H54 (cell line): Measurements from ENCODE around the gene FREM1.
A peak's percentile ranks its signal among the peaks of the same experiment; 100 is the strongest.

ENCODE experiments used
- DNase-seq: peaks from one replicate; pipeline ENCODE4 v3.0.0; 2011; ENCODE audit warnings: low spot score, mixed read lengths; ENCODE audit not compliant: insufficient read length
- FAIRE-seq: peaks from 3 replicates; lab custom pipeline; 2011; peaks lifted over from hg19 to GRCh38; lab: Jason Lieb, UNC
- POLR2A ChIP-seq: IDR thresholded peaks from 2 replicates; pipeline ENCODE4 v1.6.1; 2011; ENCODE audit warnings: low read depth, mild to moderate bottlenecking, low read length

FREM1 gene

DNA sequence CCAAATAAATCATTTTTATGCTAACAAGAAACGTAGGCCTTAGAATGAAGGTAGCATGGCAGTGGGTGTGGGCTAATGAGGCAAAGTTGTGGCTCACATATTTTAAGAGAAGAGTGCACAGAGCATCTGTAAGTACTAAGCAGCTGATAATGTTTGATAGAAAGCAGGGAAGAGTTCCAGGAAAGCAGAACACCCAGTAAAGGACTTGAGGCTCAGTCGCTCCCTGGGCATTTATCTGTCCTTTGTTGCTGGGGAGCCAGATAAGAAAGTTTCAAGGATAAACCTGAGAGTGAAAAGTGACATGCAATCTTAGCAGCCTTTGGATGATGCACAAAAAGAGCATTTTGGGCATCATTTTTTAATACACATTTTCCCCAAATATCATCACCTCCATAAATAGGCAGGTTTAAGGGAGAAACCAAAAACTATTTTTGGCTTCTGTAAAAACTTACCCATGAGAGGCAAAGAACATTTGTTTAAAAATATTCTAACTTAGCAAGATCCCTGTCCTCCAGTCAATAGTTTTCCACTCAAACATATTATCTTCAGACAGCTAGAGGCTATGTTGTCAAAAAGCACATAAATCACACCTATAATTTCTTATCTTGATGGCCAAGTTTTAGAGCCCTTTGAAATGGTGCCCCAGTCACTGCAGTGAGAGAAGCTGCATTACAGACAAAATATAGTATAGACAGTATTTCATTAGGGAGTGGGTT lies 3.4 kb downstream of the FREM1 start:
- FAIRE-seq: no peak
- TF ChIP-seq POLR2A: no peak
- no peak for DNase-seq

DNA sequence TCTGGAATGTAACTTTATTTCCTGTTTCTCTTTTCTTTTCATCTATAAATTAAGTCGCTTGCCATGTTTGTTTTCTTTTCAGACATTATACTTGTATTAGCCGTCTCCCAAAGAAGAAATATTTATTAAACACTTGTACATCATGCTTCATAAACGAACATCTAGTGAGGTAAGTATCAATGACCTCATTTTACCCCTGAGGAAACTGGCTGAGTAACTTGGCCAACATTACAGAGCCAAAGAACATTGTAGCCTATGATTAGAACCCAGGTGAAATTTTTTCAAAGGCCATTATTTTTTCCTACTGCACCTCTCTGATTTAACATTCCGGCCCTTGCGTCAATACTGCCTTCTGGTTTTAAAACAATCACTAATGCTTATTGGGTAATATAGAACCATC lies 4.2 kb downstream of the FREM1 start:
- DNase-seq (no peak), FAIRE-seq (no peak)
- no peak for TF ChIP-seq POLR2A

DNA sequence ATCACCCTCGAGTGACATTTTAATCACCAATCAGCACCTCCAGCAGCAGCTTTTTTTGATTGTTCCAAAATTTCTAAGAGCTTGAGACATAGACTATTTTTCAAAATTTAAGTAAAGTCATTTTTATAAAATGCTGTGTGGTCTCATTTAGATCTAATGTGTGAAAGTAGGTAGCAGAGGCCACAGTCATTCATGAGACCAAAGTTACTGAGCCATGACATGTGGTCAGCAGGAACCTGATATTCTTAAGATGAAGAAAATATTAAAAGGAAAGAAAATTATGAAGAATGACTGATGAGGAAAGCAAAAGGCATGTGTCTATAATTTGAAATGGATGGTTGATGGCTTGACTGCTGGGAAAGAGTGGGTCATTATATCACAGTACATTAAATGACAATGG lies 7.2 kb downstream of the FREM1 start:
- no peak for FAIRE-seq
- TF ChIP-seq POLR2A: no peak
- DNase-seq: no peak

DNA sequence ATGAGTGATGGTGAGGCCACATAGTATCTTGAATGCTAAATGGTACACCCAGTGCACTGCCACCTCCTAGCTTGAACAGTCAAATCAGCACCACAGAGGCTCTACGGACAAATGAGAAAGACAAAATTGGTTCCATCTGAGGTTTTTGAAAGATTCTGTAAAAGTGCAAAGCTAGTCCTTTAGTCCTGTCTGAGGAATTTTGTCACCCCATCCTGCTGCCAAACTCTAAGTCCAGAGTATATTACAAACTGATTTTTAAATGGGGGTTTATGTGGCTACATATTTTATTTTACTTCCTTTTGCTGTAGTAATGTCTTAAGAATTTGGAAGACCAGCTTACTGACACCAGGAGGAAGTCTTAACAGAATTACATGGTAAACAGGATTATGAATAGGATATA lies 7.7 kb downstream of the FREM1 start:
- no peak for FAIRE-seq
- DNase-seq: no peak
- no peak for TF ChIP-seq POLR2A

DNA sequence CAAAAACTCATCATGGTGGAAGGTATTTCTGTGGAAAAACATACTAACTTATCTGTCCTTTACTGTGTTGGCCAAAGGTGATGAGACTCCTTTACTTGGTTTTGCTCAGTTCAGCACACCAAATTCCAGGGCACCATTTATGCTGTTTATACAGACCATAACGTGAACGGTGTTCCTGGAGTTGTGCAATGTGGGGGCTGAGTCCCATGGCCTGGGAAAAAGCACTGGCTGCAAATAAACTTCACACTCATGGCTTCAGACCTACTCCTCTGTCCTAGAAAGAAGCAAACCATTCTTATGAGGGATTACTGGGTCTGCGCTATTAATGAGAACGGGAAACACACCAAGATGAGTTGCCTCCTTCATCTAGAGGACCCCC lies 10.4 kb downstream of the FREM1 start:
- no peak for TF ChIP-seq POLR2A
- no peak for FAIRE-seq
- DNase-seq: no peak

DNA sequence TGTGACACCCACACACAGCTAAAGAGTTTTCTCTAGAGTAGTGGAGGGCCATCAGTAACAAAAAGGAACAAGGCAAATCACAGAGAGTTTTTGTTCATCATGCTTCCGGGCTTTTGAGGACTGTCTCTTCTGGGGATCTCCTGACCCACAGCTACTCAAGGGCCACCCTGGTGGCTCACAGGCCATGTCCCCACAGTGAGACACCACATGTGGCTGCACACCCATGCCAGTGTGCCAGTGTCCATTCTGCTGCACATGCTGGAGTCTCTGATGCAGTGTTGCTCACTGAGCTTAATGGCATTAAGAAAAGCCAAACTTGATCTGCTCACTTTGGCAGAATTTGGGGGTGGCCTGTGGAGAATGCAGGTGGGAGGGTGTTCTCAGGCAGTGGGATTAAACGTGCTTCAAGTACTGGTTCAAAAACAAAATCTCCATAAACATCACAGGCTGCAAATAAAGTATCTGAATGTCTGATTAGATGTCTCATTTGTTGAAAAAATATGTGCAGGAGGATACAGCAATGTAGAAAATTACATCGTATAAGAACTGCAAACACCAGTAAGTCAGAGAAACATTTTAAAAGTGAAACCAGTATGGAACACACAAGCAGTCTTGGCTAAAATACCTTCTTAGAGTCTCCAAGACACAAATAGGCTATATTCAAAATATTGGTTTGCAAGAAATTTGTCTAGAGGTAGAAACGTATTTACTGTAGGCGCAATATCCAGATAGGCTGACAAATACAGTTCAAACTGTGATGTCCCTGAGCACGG lies 11.0 kb downstream of the FREM1 start:
- no peak for FAIRE-seq
- DNase-seq: no peak
- no peak for TF ChIP-seq POLR2A

DNA sequence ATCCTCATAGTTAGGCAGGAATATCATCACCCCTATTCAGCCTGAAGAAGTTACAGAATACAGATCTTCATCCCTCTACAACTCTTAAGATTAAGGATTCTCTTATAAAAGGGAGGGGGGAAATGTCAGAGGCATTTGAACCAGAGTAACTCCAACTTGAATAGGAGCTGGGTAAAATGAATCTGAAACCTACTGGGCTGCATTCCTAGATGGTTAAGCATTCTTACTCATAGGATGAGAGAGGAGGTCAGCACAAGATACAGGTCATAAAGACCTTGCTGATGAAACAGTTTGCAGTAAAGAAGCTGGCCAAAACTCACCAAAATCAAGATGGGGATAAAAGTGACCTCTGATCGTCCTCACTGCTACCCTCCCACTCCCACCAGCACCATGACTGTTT lies 14.4 kb downstream of the FREM1 start:
- DNase-seq (no peak), FAIRE-seq (peak; percentile 53)
- no peak for TF ChIP-seq POLR2A

DNA sequence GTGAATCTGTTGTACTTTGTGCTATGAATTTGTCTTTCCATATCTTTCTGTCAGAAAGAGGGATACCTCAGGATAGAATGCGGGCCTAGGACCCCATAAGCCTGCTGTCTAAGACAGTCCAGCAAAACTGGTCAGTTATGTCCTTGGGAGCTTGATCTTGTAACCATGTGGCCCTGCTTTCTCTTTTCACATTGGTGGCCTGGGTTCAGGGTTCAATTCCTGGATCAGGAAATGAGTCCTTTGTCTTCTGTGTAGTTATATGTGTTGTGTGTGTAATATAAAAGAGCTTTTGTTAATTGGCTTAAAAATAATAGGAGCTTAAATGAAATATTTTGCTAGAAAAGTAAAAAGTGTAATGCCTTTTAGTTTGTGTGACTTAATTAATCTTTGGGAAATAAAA lies 16.9 kb downstream of the FREM1 start:
- no peak for TF ChIP-seq POLR2A
- DNase-seq (no peak), FAIRE-seq (no peak)

DNA sequence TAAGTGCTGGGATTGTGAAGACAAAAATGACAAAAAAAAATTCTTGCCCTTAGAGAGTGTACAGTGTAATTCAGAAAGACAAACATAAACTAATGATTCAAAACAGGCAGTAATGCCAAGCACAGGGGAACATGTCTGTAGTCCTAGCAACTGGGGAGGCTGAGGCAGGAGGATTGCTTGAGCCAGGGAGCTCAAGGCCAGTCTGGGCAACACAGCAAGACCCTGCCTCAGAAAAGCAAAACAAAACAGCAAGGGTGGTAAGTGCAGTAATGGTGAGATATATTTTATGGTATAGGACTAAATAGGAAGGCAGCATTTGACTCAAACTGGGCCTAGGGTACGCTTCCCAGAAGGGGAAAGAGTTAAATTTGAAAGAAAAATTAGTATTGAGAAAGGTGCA lies 18.9 kb downstream of the FREM1 start:
- no peak for TF ChIP-seq POLR2A
- DNase-seq: no peak
- no peak for FAIRE-seq

DNA sequence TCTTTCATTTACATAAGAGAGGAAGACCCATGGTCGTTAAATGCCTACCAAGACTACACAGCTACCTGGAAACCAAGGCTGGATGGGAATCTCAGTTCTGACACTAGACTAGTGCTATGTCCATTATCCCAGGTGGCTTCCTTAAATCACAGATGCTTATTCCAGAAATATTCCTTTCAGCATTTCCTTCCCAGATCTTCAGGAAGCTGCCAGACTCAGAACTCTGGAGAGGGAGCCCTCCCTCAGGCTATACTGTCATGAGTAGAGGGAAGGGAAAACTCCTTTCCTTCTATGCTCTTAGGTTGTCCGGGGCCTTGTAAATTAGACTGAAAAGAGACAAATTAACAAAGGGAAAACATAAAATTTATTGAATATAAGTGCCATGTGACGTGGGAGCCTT lies 20.8 kb downstream of the FREM1 start:
- FAIRE-seq: no peak
- DNase-seq: no peak
- no peak for TF ChIP-seq POLR2A

DNA sequence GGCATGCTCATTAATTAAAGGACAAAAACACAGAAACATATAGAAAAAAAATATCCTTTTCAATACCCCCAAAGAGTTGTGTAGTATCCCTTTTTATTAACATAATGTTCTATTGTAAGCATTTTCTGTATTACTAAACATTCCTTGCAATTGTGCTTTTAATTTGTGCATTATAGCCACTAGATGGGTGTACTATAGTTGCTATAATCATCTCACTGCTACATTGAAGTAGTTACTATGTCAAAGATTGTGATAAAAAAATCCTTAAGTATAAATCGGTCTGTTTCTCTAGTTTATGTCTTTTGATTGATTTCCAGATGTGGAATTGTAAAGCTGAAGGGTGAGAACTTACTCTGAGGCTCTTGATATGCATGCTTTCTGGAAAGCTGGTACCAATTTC lies 21.4 kb downstream of the FREM1 start:
- DNase-seq (no peak), FAIRE-seq (no peak)
- no peak for TF ChIP-seq POLR2A

DNA sequence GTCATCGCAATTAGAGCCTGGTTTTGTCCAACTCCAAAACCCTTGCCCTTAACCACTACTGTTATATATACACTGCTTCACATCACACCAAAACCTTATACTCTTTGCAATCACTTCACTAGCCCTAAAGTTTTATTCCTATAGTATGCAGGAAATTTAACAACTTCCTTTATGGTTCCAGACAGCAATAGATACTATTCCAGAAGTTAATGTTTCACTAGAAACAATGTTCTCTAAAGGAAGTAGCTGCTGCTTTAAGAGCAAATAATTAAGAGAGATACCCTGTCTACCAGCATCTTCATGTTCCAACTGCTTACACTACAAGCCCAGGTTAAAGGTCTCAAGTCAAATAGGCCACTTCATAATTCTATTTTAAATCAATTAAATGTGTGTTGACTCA lies 22.0 kb downstream of the FREM1 start:
- DNase-seq (no peak), FAIRE-seq (no peak)
- no peak for TF ChIP-seq POLR2A

DNA sequence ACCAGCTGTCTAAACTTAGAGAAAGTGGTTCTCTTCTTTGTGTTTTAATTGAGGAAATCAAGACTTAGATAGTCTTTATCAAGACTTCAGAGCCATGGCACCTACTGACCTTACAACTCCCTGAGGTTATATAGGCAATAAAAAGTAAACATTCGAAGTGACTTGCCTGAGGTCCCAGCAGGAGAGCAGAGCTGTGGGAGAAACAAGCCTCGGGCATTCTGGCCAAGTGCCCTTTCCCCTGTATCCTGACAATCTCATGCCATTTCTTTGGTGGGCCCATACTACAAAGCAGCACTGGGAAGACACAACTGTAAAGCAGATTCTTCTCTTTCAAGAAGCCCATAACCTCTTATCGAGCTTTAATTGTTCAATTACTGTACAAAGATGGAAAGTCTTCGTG lies 23.1 kb downstream of the FREM1 start:
- FAIRE-seq: no peak
- no peak for TF ChIP-seq POLR2A
- no peak for DNase-seq

DNA sequence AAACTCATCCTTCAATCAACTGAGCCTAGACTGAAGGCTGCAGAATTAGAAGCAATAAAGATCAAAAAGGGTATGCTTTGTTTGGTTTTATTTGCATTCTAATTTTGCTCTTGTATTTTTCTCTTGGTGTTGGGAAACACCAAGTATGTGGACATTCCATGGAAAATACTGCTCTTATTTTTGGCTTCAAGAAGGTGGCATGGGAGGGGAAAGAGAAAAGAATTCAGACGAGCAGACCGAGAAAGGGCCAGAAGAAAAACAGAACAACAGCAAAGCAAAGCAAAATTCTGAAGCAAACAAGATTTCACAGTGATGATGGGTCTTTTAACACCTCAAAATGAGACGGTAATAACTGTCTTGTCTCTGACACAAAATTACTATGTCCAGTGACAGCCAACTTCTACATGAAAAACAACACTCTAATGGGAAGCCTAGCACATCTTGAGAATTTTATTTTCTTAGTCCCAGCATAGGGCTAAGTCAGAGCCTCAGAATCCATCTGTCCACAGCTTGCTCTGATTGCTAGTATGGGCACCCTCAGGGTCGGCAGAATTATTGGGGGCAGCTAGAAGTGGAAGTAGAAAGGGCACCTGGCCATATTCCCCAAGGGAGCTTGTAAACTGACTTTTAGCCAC lies 26.8 kb downstream of the FREM1 start:
- FAIRE-seq (no peak), DNase-seq (no peak)
- TF ChIP-seq POLR2A: no peak
